Activated CD4-positive, alpha-beta T cell treated with anti-CD3 and anti-CD28 coated beads for 24 hours (primary cell): Measurements from ENCODE around the gene MAP3K2.

Experiments
- DNase-seq, 2 donors: peaks; one replicate each; pipeline ENCODE4 v3.0.0-alpha.2; 2020; ENCODE audit warnings: low read depth in 2 of 2

The MAP3K2 gene

DNA sequence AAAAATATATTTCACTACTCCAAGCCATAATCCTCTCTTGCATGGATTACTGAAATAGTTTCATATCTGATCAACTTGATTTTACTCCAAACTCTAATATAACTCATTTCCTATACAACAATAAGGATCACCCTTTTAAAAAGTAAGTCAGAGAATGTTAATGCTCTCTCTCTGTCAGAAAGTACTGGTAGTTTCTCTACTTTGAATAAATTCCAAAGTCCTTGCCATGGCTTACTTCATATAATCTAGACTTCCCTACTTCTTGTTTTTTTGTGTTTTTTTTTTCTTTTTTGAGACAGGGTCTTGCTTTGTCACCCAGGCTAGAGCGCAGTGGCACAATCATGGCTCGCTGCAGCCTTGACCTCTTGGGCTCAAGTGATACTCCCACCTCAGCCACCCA lies 36.2 kb downstream of the MAP3K2 start:
- DNase-seq, result no peak

DNA sequence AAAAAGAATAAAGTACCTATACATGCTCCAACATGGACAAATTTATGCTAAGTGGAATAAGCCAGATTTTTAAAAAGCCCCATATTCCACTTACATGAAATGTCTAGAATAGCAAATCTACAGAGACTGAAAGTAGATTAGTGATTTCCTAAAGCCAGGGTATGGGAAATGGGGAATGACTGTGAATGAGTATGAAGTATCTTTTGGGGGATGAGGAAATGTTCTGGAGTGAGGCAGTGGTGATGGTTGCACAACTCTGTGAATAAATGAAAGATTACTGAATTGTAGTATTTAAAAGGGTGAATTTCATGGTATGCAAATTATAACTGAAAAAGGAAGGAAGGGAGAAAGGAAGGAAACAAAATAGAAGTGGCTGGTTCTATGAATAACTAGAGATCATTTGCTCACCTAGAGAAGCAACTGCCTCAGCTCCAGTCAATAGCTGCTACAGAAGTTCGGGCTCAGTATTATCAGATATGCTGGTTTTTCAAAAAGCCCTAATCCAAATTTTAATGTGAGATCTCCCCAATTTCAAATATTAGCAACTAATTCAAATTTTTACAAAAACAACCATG lies 39.3 kb downstream of the MAP3K2 start:
- no peak for DNase-seq

GRCh38 chr2:127347734-127348392 lies 39.9 kb downstream of the MAP3K2 start:
- DNase-seq, result no peak

DNA sequence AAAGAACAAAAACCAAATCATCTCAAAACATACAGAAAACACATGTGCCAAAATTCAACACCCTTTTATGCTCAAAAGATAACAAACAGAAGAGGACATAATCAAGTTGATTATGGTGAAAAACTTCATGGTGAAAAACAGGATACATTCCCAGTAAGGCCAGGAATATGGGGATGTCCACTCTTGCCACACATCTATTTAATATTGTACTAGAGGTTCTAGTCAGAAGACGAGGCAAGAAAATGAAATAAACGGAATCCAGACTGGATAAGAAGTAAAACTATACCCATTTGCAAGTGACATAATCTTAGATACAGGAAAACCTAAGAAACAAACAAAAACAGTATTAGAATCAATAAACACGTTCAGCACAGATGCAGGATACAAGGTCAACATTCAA lies 40.8 kb downstream of the MAP3K2 start:
- no peak for DNase-seq

- no peak for DNase-seq
Observed at GRCh38 chr2:127343277-127343676, 44.5 kb downstream of the MAP3K2 start.

- no peak for DNase-seq
Observed at GRCh38 chr2:127342101-127342500, 45.7 kb downstream of the MAP3K2 start.

- no peak for DNase-seq
Observed at GRCh38 chr2:127332335-127332734, 55.4 kb downstream of the MAP3K2 start.

DNA sequence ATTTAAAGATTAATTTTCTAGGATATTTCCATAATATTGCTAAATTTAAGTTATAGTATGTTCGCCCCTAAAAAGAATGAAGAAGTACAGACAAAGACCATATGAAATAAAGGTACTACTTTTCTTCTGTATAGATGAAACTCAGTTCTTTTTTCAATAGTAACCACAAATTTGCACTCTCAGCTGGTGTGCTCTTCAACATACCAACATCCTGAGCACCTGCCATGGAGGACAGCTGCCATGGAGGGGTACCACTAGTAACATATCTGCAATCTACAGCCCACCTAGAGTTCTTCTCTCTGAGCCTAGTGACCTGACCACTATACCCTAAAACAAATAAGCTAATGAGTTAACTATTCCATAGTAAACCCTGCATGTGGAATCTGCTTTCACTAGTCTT lies 57.0 kb downstream of the MAP3K2 start:
- no peak for DNase-seq

- DNase-seq, result no peak
Observed at GRCh38 chr2:127326289-127326945, 61.4 kb downstream of the MAP3K2 start.

GRCh38 chr2:127324635-127325034 lies 63.1 kb downstream of the MAP3K2 start:
- no peak for DNase-seq

- DNase-seq, result no peak
Observed at GRCh38 chr2:127321303-127321702, 66.5 kb downstream of the MAP3K2 start.

GRCh38 chr2:127320586-127321275 lies 67.0 kb downstream of the MAP3K2 start:
- DNase-seq, result no peak

- DNase-seq, result no peak
Observed at GRCh38 chr2:127320067-127320466, 67.7 kb downstream of the MAP3K2 start.

DNA sequence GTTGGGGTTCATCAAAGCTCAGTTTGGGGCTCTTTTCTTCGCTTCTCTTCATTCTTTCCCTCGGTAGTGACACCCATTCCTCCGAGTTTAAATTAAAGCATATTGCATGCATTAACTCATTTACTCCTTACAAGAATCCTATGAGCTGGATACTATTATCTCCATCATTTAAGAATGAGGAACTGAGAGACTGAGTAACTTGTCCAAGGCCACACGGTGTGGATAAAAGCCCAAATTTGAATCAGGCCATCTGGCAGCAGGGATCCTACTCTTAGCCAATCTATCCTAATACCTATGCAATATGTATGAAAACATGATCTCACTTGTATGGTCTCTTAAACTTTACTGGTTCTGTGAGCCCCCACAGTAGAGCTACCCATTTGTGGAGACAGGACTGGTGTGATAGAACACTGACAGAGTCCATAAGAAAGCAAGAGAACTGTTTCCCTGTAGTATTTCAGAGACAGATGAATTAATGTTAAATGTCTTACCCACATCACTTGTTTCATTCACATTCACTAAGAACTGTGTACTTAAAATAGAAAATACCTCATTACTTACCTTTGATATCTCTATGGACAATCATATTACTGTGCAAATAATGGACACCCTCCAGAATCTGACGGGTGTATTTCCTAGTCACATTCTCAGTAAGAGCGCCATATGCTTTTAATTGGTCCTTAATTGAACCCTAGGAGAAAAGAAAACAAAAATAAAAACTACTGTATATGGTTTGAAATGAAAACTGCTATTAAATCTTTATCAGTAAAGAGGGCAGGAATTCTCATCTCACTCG lies 73.4 kb downstream of the MAP3K2 start:
- no peak for DNase-seq

GRCh38 chr2:127313406-127313805 lies 74.4 kb downstream of the MAP3K2 start:
- DNase-seq, result no peak

DNA sequence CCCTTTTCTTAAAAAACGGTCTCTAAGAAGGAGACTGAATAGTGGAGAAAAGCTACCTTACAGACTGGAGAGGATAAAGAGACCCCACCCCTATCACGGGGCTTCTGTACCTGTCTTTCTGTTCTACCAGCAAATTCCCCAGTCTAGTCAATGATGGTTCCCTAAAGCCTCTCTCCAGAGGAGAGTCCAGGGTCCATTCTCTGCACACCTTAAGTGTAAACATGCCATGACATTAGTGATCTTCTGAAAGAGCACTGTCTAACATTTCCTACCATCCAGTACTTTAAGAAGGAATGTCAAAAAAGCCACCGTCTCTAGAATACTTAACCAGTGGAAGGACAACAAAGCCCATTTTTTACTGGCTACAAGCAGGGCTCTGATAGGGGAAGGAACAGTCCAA lies 76.8 kb downstream of the MAP3K2 start:
- DNase-seq, result no peak

DNA sequence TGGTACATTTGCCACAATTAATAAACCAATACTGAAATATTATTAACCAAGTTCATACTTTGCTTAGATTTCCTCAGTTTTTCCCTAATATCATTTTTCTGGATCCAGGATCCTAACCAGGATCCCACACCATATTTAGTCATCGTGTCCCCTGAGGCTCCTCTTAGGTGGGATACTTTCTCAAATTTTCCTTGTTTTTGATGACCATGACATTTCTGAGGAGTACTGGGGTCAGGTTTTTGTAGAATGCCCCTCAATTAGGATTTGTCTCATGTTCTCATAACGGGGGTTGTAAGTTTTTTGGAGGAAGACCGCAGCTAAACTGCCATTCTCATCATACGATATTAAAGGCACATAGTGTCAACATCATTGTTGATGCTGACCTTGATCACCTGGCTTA lies 78.3 kb downstream of the MAP3K2 start:
- DNase-seq, result no peak

- DNase-seq, result no peak
Observed at GRCh38 chr2:127308586-127309138, 79.1 kb downstream of the MAP3K2 start.

GRCh38 chr2:127305990-127306585 lies 81.7 kb downstream of the MAP3K2 start:
- no peak for DNase-seq

DNA sequence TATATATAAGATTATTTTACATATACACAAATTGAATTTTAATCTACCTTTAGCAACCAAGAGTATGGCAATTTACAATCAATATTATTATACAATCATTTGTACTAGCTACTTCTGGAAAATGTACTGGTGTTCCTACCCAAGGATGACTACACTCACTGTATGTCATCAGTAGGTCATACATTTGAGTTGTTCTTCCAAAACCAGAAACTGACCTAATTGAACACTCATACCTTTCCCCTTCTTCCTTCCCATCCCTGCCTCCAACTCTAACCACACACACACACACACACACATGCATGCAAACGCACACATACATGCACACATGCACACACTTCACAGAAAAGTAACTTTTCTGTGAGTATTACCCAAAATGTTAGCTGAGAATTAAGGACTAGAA lies 85.6 kb downstream of the MAP3K2 start:
- DNase-seq, result no peak
